NB4 (cell line): ENCODE results near the gene RCBTB1.
"Not testable (repeated sequence)": the region's sequence is repeated elsewhere in the genome, so short reads cannot be mapped to it uniquely, and the experiment has no call there.

Experiments
- DNase-seq: peaks from one replicate; pipeline ENCODE4 v3.0.0; 2010; ENCODE audit warnings: low read depth
- H3K4me3 ChIP-seq: one replicate; pipeline ENCODE4 v1.5.1; 2011; ENCODE audit warnings: mild to moderate bottlenecking, low read depth, low read length, moderate library complexity
- CTCF ChIP-seq: IDR thresholded peaks from one replicate; pipeline ENCODE4 v1.5.1; 2012; ENCODE audit warnings: low read depth, low read length
- MAX ChIP-seq: IDR thresholded peaks from 2 replicates; pipeline ENCODE4 v1.6.1; 2011; ENCODE audit warnings: low read depth, low read length
- MYC ChIP-seq: IDR thresholded peaks from 2 replicates; pipeline ENCODE4 v1.6.1; 2011; ENCODE audit warnings: low read depth, low read length
- POLR2A ChIP-seq: IDR thresholded peaks from 2 replicates; pipeline ENCODE4 v1.6.1; 2011; ENCODE audit warnings: mild to moderate bottlenecking; ENCODE audit not compliant: insufficient read length; ENCODE audit errors: extremely low read depth

Gene RCBTB1

DNA sequence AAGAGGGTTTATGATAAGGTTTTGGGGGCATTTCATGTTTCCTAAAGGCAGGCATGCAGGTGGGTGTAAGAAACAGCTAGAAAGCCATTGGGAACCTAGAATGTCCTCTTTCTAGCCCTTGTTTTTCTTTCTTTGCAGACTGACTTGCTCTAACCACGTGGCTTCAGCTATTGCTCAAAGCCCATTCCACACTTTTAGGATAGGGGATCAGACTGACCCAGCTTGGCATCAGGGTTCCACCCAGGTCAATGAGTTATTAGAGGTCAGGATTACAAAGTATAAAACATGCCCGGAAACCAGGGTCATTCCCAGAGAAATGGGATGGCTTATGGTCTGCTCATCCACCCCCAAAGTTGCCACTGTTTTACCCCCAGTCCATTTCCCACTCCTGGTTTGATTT lies 72.8 kb downstream of the RCBTB1 start:
- DNase-seq: no peak
- TF ChIP-seq POLR2A (no peak), MYC (no peak), MAX (no peak)
- H3K4me3 ChIP-seq: no peak overlapping the region

DNA sequence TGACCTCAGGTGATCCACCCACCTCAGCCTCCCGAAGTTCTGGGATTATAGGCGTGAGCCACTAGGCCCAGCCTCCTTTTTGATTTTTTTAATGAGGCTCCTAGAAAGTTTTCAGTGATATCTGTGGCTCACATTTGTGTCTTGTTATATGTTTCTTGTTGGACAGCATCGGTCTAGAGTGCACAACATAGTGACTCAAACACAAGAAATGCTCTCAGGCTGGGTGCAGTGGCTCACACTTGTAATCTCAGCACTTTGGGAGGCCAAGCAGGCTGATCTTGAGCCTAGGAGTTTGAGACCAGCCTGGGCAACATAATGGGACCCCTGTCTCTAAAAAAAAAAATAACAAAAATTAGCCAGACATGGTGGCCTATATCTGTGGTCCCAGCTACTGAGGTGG lies 81.4 kb downstream of the RCBTB1 start:
- no peak for TF ChIP-seq MAX
- TF ChIP-seq CTCF: no peak
- TF ChIP-seq MYC: no peak
- no peak for TF ChIP-seq POLR2A
- no peak overlapping the region for H3K4me3 ChIP-seq
- no peak for DNase-seq

DNA sequence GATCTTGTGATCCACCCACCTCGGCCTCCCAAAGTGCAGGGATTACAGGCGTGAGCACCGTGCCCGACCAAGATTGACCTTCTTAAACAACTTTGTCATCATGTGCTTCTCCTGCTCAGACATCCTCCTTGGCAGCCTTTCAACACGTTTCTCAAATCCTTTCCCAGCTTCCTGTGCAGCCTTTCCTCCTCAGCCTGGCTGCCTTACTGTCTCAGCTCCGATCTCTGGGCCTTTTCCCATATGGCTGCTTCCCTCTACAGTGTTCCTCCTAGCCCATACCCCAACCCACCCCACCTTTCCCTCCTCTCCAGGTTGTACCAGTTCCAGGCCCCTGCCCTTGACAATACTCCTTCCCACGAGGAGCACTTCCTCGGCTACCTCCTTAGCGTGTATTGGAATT lies 82.4 kb downstream of the RCBTB1 start:
- no peak overlapping the region for H3K4me3 ChIP-seq
- DNase-seq: no peak
- no peak for TF ChIP-seq POLR2A
- no peak for TF ChIP-seq MYC
- TF ChIP-seq CTCF: no peak
- no peak for TF ChIP-seq MAX

DNA sequence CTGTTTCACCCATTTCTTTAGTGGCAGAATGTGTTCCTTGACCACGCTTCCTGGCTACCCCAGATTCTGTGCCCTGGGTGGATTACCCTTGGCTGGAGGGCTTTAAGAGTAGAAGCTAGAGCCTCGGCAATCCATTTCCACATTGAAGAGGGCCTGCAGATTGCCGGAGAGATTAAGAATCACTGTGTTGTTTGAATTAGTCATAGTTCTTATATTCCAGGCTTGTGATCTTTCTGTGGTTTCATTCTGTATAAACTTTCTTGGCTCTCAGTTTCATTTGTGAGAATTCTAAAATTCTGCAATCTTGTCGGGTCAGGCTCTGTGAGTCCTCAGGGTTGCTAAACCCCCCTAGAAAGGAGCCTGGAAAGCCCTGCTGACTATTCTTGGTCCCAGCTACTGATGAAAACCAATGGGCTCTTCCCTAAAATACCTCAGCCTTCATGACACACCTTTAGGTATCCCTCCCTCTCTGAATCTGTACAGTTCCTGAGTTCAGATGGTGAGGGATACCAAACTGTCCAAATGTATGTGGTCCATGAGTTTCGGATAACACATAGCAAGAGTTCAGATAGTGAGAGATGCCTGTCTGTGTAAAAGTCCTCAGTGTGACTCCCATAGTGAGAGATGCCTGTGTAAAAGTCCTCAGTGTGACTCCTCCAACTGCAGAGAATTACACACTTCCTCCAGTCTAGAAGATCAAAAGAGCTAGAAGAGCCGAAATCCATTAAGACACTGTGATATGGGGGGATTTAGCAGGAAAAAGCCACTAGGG lies 85.3 kb downstream of the RCBTB1 start:
- no peak overlapping the region for H3K4me3 ChIP-seq
- no peak for DNase-seq
- TF ChIP-seq MAX (no peak), MYC (no peak)

DNA sequence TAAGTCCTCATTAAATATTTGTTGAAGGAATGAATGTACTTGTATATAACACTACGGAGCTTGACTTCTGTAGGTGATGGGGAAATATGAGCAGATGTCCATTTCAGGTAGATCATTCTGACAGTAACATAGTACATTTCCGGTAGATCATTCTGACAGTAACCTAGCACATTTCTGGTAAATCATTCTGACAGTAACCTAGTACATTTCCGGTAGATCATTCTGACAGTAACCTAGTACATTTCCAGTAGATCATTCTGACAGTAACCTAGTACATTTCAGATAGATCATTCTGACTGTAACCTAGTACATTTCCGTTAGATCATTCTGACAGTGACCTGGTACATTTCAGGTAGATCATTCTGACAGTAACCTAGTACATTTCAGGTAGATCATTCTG lies 87.2 kb downstream of the RCBTB1 start:
- H3K4me3 ChIP-seq: no peak overlapping the region
- no peak for DNase-seq
- no peak for TF ChIP-seq CTCF

DNA sequence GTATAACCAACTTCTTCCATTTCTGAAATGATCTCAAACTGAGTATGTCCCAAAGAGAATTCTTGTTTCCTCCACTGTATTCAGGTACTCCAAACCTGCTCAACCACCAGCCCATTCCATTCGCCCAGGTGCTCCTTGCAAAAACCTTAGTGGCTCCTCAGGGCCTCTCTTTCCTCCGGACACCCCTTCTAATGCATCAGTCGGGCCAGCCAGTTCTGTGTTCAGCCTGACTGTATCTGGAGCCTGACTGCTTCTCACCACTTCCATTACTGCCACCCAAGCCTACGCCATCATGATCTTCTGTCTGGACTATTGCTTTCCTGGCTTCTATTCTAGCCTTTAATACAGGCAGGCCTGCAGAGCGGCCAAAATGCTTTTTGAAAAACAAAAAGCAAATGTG lies 88.1 kb downstream of the RCBTB1 start:
- DNase-seq: no peak
- no peak overlapping the region for H3K4me3 ChIP-seq
- TF ChIP-seq CTCF (no peak), MAX (no peak), POLR2A (no peak), MYC (no peak)

DNA sequence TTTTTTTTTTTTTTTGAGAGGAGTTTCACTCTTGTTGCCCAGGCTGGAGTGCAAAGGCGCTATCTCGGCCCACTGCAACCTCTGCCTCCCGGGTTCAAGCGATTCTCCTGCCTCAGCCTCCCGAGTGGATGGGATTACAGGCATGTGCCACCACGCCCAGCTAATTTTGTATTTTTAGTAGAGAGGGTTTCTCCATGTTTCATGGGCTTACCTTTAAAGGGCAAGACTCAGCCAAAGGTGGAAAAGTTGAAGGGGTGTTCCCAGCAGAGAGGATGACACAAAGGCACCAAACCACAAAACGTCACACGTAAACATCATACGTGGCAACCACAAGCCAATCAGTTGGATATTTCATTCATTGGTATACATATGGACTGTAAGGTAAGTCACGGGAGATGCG lies 88.5 kb downstream of the RCBTB1 start:
- DNase-seq, H3K4me3 ChIP-seq: not testable (repeated sequence)
